NCI-H82 (cell line): Measurements from ENCODE around the gene EVI5.
"Not testable (repeated sequence)": the region's sequence is repeated elsewhere in the genome, so short reads cannot be mapped to it uniquely, and the experiment has no call there.

Experiments used
- DNase-seq: peaks from one replicate; lab custom pipeline; 2025; lab: John Stamatoyannopoulos, UW

EVI5 gene

DNA sequence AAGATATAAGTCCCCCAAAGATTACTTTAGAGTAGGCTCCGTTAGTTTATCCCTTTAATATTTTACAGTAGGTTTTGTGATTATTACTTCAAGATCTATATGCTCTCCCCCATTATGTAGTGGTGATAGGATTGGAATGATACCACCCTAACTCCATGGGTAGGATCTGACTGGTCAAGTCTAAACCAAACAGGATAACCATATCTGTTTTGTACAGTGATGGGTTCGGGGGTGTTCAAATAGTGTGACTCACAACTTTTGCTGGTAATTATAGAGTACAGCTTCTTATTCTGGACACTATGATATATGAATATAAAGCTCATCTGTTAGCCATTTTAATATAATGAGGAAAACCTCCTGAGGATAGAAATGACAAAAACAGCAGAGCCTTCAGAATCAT, 212.4 kb downstream of the EVI5 start:
- DNase-seq = no peak

DNA sequence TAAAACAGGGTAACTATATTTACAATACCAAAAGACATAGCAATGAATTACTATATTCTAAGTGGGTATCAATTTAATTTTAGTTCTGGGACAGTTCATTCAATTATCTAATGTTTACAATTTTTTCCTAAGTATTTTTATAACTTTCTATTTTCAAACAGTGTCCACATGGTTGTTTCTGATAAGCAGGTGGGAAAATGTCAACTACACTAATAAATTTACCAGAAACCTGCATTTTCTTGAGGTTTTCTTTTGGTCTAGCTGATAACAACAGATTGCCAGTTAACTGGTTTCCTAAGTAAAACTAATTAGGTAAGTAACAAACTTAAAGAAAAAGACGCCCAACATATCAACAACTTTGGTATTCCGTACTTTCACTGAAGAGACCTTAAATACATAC, 213.3 kb downstream of the EVI5 start:
- DNase-seq = no peak

DNA sequence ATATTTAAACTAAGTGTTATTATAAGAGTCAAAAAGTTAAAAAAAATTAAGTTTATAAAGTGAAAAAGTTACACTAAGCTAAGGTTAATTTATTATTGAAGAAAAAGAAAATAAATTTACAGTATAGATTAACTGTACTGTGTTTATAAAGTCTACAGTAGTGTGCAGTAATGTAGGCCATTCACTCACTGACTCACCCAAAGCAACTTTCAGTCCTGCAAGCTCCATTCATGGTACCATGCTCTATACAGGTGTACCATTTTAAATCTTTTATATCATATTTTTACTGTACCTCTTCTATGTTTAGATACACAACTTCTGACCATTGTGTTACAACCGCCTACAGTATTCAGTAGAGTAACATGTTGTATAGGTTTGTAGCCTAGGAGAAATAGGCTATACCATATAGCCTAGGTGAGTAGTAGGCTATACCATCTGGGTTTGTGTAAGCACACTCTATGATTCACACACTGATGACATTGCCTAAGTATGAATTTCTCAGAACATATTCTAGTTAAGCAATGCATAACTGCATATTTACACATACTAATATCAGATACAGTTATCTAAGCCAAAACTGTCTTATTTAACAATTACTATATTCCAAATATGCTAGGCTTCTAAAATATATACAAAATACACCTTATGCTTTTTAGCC, 217.6 kb downstream of the EVI5 start:
- DNase-seq = no peak

DNA sequence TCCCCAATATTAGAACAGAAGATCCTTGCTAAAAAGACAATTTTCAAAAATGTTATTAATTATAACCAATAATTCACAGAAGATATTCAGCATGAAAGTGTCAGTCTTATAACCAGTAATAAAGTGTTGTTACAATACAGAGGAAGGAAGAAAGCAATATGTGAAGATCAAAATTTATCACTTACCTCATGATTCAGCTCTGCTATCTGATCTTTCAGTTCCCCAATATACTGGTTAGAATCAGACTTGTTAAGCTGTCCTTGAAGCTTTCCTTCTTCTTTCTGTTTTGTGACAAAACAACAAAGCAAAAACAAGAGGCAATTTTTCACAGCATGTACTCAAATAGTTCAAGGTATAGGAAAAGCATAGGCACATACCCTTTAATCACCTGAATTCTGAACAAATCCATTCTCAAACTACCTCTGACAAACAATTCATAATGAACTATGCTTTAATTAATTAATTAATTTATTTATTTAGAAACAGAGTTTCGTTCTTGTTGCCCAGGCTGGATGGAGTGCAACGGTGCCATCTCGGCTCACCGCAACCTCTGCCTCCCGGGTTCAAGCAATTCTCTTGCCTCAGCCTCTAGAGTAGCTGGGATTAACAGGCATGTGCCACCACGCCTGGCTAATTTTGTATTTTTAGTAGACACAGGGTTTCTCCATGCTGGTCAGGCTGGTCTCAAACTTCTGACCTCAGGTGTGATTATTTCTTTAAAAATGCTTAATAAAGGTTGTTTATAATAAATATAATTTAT, 221.3 kb downstream of the EVI5 start:
- no peak for DNase-seq

DNA sequence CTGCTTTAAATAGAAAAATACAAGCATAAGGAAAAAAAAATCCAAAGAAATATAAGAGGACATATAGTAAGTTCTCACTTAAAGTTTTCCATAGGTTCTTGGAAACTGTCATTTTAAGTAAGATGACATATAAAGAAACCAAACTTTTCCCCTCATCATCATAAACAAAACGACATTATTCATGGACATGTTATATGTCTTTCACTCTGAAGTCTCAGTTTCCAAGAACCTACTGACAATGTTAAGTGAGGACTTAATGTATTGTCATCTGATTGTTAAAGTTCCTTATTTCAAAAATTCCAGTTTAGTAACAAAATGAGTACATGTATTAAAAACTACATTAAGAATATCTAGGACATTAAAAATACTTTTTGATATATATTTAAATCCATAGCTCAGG, 228.6 kb downstream of the EVI5 start:
- no peak for DNase-seq

DNA sequence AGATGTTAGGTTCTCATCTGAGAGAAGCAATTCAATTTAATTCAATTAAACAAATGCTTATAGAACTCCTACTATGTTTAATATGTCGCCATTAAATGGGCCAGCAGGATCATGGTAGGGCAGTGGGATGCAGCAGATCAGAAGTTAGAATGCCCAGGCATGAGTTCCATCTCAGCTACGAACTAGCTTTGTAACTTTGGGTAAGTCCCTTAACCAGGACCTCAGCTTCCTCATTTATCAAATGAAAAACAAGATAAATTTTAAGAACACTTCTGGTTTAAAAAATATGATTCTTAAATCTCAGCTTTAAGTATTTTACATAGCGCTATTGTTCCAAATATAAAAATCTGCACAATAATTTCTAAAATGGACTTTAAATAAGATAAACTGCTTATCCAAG, 230.7 kb downstream of the EVI5 start:
- no peak for DNase-seq

DNA sequence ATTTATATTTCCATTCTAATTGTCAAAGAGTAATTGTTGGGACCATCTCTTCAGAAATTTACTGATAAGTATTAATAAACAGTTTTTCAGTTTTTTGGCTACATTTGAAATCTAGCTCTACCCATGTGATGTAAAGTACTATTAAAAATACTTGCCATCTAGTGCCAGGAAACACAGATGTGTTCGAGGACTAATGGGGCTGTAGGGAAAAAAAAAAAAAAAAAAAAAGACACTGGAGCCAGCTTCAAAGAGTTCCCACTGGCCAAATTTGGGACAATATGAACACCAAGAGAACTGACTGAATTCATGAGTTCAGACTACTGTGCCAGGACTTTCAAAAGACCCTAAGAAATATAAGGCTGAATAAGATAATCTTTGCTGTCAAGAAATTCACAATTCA, 233.0 kb downstream of the EVI5 start:
- no peak for DNase-seq

DNA sequence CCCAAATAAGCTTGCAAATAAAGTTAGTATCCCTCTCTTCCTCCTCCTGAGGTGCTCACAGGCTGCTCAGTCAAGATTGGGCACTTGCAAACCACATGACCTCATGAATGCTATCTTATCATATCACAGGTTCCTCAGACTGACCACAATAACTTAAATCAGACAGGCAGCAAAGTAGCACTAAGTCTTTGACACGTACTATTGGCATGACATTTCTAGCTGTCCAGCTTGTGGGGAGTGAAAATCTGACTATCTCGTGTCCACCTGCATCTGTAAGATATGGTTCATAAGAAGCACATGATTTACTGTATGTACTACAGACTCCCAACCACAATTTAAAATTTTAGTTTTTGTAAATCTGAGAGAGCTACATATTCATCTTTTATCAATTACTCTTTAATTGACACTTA, 240.1 kb downstream of the EVI5 start:
- no peak for DNase-seq

DNA sequence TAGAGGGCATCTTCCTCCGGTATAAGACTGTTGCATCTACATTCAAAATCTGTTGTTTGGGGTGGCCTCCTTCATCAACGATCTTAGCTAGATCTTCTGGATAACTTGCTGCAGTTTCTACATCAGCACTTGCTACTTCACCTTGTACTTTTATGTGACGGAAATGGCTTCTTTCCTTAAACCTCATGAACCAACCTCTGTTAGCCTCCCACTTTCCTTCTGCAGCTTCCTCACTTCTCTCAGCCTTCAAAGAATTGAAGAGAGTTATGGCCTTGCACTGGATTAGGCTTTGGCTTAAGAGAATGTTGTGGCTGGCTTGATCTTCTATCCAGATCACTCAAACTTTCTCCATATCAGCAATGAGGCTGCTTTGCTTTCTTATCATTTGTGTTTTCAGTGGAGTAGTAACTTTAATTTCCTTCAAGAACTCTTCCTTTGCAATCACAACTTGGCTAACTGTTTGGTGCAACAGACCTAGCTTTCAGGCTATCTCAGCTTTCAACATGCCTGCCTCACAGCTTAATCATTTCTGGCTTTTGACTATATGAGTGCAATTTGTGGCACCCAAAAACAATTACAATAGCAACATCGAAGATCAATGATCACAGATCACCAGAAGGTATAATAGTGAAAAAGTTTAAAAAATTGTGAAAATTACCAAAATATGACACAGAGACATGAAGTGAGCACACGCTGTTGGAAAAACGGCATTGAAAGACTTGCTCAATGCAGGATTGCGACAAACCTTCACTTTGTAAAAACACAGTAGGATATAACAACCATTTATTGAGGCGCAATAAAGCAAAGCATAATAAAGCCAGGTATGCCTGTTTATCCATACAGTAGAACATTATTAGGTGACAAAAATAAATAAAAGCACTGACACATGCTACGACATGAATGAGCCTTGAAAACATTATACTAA, 241.5 kb downstream of the EVI5 start:
- DNase-seq = peak; percentile 10

DNA sequence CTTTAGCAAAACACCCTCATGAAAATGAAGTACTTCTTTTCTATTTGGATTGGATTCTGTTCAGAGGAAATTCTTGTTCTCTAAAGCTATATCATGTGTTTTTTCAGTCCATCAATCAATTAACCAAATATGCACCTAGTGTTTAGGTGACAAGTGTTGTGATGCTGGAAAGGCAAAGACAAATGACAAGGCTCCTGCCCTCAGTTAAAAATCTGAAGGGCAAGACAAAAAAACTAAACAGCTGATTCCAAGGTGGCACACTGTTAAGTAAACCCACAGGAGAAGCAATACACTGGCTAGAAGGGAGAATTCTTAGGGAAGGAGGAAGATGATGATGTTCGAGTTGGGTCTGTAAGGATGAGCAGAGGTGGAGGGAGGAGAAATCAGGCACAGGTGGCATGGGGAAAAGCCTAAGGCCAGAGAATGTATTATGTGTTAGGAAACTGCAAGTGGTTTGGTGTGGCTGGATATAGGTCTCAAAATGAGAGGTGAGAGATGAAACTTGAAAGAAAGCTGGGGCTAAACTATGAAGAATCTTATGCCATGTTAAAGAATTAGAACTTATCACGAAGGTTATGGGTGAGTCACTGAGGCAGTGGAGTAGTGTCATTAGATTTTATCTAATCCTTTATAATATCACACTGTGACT, 246.4 kb downstream of the EVI5 start:
- DNase-seq = no peak

DNA sequence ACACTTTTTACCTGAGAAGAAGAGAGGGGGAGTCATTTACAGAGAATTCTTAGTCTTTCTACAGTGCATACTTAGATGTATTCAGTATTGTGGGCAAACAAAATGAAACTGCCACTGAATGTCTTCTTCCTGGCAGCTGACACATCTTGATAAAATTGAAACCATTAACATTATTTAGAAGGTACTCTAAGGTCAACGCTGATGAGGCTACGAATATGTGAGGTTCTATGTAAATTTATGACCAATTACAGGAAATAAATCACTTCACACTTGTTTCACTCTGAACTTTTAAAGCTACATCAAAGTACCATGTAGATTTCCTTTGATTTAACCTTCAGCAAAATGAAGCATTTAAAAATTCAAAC, 246.9 kb downstream of the EVI5 start:
- no peak for DNase-seq

DNA sequence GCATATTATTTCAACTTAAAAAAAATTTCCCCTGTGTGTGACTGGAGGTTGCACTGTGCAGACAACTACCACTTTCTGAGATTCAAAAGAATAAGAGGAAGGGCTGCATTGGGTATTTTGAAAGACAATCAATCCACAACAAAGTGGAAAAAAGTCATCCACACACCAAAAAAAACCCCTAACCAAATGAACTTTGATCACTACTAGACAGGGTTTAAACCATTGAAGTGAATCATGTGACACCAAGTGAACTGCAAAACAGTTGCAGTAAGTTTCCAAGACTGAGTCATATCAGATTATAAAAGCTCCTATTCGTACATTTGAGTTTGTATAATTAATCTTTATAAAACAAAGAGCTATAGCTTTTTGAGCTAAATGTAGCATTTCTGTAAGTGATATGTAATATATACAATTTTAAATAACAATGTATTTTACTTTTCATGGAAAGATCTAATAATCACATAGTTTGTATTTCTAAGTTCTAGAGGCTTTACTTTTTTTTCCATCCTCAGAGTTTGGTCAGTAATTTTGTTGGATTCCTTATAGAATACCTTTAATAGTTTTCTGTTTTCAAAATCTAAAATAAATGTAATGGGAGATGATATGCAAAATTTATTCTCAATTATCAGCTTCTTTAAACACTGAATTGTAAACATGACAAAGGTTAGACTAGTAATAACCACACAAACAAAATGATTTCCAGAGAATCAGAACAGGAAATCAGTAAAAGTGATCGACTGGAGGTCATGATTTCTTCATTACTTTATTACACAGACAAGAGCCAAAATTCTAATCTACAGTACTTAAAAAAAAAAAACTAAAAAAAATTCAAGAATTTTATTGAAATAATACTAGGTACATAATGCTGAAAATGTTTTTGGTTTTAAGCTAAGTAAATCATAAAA, 247.7 kb downstream of the EVI5 start:
- no peak for DNase-seq

DNA sequence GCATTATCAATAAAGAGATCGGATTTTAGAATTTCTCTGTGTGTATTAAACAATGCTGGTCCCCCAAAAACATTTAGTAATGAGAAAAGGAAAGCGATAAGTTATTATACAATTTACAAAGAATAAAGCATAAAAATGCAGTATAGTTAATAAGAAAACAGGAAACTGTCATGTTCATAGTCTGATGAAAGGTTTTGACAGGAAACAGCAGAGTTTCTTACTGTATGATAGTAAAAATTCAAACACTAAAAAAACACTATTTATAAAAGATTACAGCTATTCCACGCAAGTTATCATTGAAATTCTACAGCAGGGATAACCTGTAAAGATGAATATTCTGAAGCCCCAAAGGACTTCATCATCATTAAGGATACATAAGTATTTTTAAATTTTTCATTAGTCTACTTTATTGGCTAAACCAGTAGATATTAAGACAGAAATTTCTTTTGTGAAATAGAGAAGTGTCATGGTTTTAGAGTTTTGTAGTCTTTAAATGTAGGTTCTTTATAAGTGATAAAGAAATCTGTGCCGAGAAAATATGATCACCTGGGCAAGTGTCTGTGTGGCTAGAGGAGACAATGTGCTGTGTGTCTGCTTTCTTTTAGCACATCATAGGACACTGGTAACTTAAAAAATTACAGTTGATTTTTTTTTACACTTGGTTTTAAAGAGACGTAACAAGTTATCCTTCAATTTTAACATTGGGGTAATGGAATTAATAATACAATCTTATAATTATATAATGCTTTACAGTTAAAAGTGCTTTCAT, 248.5 kb downstream of the EVI5 start:
- DNase-seq = no peak

DNA sequence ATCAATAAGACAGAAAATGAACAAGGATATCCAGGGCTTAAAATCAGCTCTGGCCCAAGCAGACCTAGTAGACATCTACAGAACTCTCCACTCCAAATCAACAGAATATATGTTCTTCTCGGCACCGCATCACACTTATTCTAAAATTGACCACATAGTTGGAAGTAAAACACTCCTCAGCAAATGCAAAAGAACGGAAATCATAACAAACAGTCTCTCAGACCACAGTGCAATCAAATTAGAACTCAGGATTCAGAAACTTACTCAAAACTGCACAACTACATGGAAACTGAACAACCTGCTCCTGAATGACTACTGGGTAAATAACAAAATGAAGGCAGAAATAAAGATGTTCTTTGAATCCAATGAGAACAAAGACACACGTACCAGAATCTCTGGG, 252.5 kb downstream of the EVI5 start:
- DNase-seq = not testable (repeated sequence)

DNA sequence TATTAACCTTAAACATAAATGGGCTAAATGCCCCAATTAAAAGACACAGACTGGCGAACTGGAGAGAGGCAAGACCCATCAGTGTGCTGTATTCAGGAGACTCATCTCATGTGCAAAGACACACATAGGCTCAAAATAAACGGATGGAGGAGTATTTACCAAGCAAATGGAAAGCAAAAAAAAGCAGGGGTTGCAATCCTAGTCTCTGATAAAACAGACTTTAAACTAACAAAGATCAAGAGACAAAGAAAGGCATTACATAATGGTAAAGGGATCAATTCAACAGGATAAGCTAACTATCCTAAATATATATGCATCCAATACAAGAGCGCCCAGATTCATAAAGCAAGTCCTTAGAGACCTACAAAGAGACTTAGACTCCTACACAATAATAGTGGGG, 253.0 kb downstream of the EVI5 start:
- DNase-seq = not testable (repeated sequence)

DNA sequence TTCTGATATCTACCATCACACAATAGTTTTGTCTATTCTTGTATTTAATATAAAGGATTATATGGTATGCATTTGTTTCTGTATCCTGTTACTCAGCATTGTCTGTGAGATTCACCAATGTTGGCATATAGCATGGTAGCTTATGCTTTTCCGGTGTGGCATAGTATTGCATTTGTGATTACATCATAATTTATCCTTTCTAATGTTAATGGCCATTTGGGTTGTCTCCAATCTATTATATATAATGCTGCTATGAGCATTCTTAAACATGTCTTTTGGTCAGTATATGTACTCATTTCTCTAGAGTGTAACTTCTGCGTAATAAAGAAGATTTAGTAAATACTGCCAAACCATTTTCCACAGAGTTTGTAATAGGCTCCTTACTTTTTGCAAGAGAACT, 257.2 kb downstream of the EVI5 start:
- no peak for DNase-seq

DNA sequence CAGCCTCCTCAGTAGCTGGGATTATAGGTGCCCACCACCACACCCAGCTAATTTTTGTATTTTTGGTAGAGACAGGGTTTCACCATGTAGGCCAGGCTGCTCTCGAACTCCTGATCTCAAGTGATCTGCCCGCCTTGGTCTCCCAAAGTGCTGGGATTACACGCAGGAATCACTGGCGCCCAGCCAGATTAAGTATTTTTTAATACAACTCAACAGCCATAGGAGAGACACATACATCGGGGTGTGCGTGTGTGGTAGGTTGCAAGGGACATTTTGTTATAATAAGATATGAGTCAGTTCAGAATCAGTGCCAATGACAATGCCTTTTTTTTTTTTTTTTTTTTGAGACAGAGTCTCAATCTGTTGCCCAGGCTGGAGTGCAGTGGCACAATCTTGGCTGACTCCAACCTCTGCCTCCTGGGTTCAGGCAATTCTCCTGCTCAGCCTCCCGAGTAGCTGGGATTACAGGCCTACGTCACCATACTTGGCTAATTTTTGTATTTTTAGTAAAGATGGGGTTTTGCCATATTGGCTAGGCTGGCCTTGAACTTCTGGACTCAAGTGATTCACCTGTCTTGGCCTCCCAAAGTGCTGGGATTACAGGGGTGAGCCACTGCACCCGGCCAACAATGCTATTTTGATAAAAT, 259.8 kb downstream of the EVI5 start:
- not testable (repeated sequence) for DNase-seq

DNA sequence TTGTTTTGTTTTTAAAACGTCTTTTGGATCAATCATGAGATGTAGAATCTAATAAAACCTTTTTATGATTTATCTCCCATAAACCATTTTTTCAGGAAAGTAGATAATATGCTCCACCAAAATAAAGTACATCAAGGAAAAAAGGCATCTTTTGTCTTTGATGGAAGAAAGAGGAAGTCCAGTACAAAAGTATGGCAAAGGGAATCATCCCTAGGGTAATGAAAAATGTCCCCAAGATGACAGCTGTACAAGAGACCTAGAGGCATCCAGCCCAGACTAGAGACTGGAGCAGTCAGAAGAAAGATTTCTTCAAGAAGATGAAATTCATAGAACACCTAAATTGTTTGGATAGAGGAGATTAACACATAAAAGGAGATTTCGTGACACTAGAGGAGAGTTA, 265.9 kb downstream of the EVI5 start:
- DNase-seq = no peak

DNA sequence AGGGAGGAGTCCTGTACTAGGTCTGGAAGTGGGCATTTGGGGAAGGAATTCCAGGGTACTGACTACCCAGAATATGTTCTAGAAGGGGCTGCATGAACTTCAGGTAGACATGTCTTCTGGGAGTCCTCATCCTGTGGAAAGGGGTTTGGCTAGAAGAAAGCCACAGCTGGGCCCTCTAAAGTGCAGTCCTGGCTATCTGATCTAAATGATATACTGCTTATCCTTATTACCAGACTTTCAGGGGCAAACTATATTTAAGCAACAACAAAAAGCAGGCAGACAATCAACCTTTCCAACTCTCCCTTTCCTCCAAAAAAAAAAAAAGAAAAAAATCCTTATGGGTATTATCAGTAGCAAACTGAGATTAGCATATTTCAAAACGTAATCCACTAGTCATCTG, 268.3 kb downstream of the EVI5 start:
- DNase-seq = no peak

DNA sequence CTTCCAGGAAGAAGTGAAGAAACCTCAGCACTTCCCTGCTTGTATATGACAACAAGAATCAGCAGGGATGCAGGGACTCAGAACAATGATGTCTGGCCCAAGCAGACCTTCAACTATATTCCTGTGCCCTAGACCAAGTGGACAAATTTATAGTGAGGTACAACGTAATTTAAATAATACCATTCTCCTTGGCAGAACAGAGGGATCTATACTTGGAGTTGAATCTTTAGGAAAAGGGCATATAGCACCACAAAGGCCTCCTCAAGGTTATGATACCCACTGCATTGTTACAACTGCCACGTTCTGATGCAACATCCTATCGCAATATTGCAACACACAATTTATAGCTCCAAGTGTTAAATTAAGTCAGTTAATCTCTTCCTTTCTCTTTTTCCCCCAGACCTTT, 269.1 kb downstream of the EVI5 start:
- DNase-seq = no peak
